Measurements from ENCODE around the gene CXCL5.

Gene CXCL5

GRCh38 chr4:73998040-73999011 is at the start of gene CXCL5:
Gene CXCL5 (minus strand): TSS chr4:73998677. CDS start chr4:73998581, 96 bp downstream.
- no peak for DNase-seq

- no peak for DNase-seq
Observed at GRCh38 chr4:74047152-74047551, 48.7 kb upstream of the CXCL5 start.

- no peak for DNase-seq
Observed at GRCh38 chr4:74045772-74046171, 47.3 kb upstream of the CXCL5 start.

GRCh38 chr4:74045247-74045646 is 46.8 kb upstream of the CXCL5 start:
- no peak for DNase-seq

GRCh38 chr4:74044677-74045076 is 46.2 kb upstream of the CXCL5 start:
- DNase-seq = no peak

- DNase-seq = no peak
Observed at GRCh38 chr4:74042681-74043080, 44.2 kb upstream of the CXCL5 start.

GRCh38 chr4:74041418-74041817 is 42.9 kb upstream of the CXCL5 start:
- no peak for DNase-seq

- DNase-seq = no peak
Observed at GRCh38 chr4:74039315-74039763, 40.9 kb upstream of the CXCL5 start.

GRCh38 chr4:74038425-74039314 is 40.2 kb upstream of the CXCL5 start, which contains the start of gene CXCL3:
Gene CXCL3 (minus strand): TSS chr4:74038689. CDS start chr4:74038611, 78 bp downstream.
- DNase-seq = peak; percentile 79

GRCh38 chr4:74038086-74038424 is 39.6 kb upstream of the CXCL5 start:
- peak; percentile 64 for DNase-seq

GRCh38 chr4:74037076-74037955 is 38.8 kb upstream of the CXCL5 start:
- peak; percentile 32 for DNase-seq

GRCh38 chr4:74033739-74034138 is 35.3 kb upstream of the CXCL5 start:
- DNase-seq = no peak

GRCh38 chr4:74032064-74032463 is 33.6 kb upstream of the CXCL5 start:
- DNase-seq = no peak

- no peak for DNase-seq
Observed at GRCh38 chr4:74031576-74031975, 33.1 kb upstream of the CXCL5 start.

- DNase-seq = no peak
Observed at GRCh38 chr4:74030285-74030684, 31.8 kb upstream of the CXCL5 start.

- DNase-seq = no peak
Observed at GRCh38 chr4:74028504-74028903, 30.0 kb upstream of the CXCL5 start.

- no peak for DNase-seq
Observed at GRCh38 chr4:74023709-74024108, 25.2 kb upstream of the CXCL5 start.

GRCh38 chr4:74021601-74022000 is 23.1 kb upstream of the CXCL5 start:
- no peak for DNase-seq

GRCh38 chr4:74018771-74019170 is 20.3 kb upstream of the CXCL5 start:
- peak; percentile 69 for DNase-seq

- no peak for DNase-seq
Observed at GRCh38 chr4:74018116-74018515, 19.6 kb upstream of the CXCL5 start.

GRCh38 chr4:74016068-74016467 is 17.6 kb upstream of the CXCL5 start:
- DNase-seq = no peak

GRCh38 chr4:74015126-74015780 is 16.8 kb upstream of the CXCL5 start:
- no peak for DNase-seq

Measured in GDM1 (cell line).